HepG2 (cell line): ENCODE measurements around the gene FOXD2. TPM values are rescaled to one million over a fixed set of nuclear protein-coding genes. Genes with fewer than 3 reads are reported as not detected.

Experiments used
- AHR ChIP-seq: IDR thresholded peaks from 2 replicates; pipeline ENCODE4 v1.6.1; 2018; ENCODE audit warnings: missing genetic modification reagents, missing compliant biosample characterization
- ATRX ChIP-seq: sonication (generic); formaldehyde crosslinking; IDR thresholded peaks from 2 replicates; pipeline ENCODE4 v1.4.0; 2020; ENCODE audit warnings: missing genetic modification reagents, borderline replicate concordance
- FIP1L1 ChIP-seq: fragments of 200-400 bp; formaldehyde crosslinking; IDR thresholded peaks from 2 replicates; pipeline ENCODE4 v1.6.1; 2018; ENCODE audit warnings: low read depth, mild to moderate bottlenecking, low read length, moderate library complexity, borderline replicate concordance; ENCODE audit not compliant: insufficient read depth
- FOXK2 ChIP-seq: fragments of 450-650 bp; IDR thresholded peaks from 2 replicates; pipeline ENCODE4 v1.6.1; 2016
- KLF11 ChIP-seq: IDR thresholded peaks from 2 replicates; pipeline ENCODE4 v1.6.1; 2016; ENCODE audit warnings: missing compliant biosample characterization
- KMT2B ChIP-seq: IDR thresholded peaks from 2 replicates; pipeline ENCODE4 v1.6.1; 2016; ENCODE audit warnings: missing genetic modification reagents, missing compliant biosample characterization
- MAX ChIP-seq: IDR thresholded peaks from 2 replicates; pipeline ENCODE4 v1.6.1; 2012; ENCODE audit warnings: inconsistent platforms
- NCOA1 ChIP-seq: sonication (generic); formaldehyde crosslinking; IDR thresholded peaks from 2 replicates; pipeline ENCODE4 v1.9.0; 2021; ENCODE audit warnings: missing genetic modification reagents
- NFYB ChIP-seq: sonication (generic); formaldehyde crosslinking; IDR thresholded peaks from 2 replicates; pipeline ENCODE4 v1.4.0; 2020; ENCODE audit warnings: missing genetic modification reagents
- NFYC ChIP-seq: IDR thresholded peaks from 2 replicates; pipeline ENCODE4 v1.6.1; 2016; ENCODE audit warnings: missing genetic modification reagents, missing compliant biosample characterization
- RARG ChIP-seq: sonication (generic); formaldehyde crosslinking; IDR thresholded peaks from 2 replicates; pipeline ENCODE4 v1.4.0; 2020; ENCODE audit warnings: low read depth, mild to moderate bottlenecking, missing genetic modification reagents
- RFX3 ChIP-seq: IDR thresholded peaks from 2 replicates; pipeline ENCODE4 v1.6.1; 2016; ENCODE audit warnings: missing biosample characterization, missing genetic modification reagents
- SIN3B ChIP-seq: fragments of 150-350 bp; IDR thresholded peaks from 2 replicates; pipeline ENCODE4 v1.6.1; 2014; ENCODE audit warnings: low read length
- SMARCC2 ChIP-seq: fragments of 450-650 bp; IDR thresholded peaks from 2 replicates; pipeline ENCODE4 v1.6.1; 2017; ENCODE audit warnings: antibody characterized with exemption, mild to moderate bottlenecking
- SP2 ChIP-seq: sonication (generic); formaldehyde crosslinking; IDR thresholded peaks from 2 replicates; pipeline ENCODE4 v1.5.1; 2020; ENCODE audit warnings: mild to moderate bottlenecking, missing genetic modification reagents
- STAG1 ChIP-seq: sonication (generic); formaldehyde crosslinking; IDR thresholded peaks from 2 replicates; pipeline ENCODE4 v1.4.0; 2020; ENCODE audit warnings: missing genetic modification reagents
- TAF15 ChIP-seq: fragments of 200-400 bp; formaldehyde crosslinking; IDR thresholded peaks from one replicate; pipeline ENCODE4 v1.6.1; 2018; ENCODE audit warnings: mild to moderate bottlenecking, low read depth, low read length; ENCODE audit not compliant: poor library complexity, severe bottlenecking
- TP53 ChIP-seq: sonication (generic); formaldehyde crosslinking; conservative IDR thresholded peaks from 2 replicates; pipeline ENCODE4 v1.4.0; 2020; ENCODE audit warnings: missing genetic modification reagents
- YEATS2 ChIP-seq: sonication (generic); formaldehyde crosslinking; IDR thresholded peaks from 2 replicates; pipeline ENCODE4 v1.4.0; 2020; ENCODE audit warnings: missing genetic modification reagents, borderline replicate concordance
- ZBTB2 ChIP-seq: sonication (generic); formaldehyde crosslinking; IDR thresholded peaks from 2 replicates; pipeline ENCODE4 v1.8.0; 2022; ENCODE audit warnings: low read depth, missing genetic modification reagents
- ZNF224 ChIP-seq: sonication (generic); formaldehyde crosslinking; IDR thresholded peaks from 2 replicates; pipeline ENCODE4 v1.5.0; 2020; ENCODE audit warnings: mild to moderate bottlenecking, missing genetic modification reagents
- ZNF225 ChIP-seq: sonication (generic); formaldehyde crosslinking; IDR thresholded peaks from 2 replicates; pipeline ENCODE4 v1.4.0; 2020; ENCODE audit warnings: mild to moderate bottlenecking, missing genetic modification reagents
- ZNF543 ChIP-seq: sonication (generic); formaldehyde crosslinking; IDR thresholded peaks from 2 replicates; pipeline ENCODE4 v1.4.0; 2020; ENCODE audit warnings: mild to moderate bottlenecking, missing genetic modification reagents
- ZNF563 ChIP-seq: sonication (generic); formaldehyde crosslinking; IDR thresholded peaks from 2 replicates; pipeline ENCODE4 v1.8.0; 2022; ENCODE audit warnings: mild to moderate bottlenecking, moderate library complexity, missing genetic modification reagents
- ZNF703 ChIP-seq: sonication (generic); formaldehyde crosslinking; IDR thresholded peaks from 2 replicates; pipeline ENCODE4 v1.5.1; 2020; ENCODE audit warnings: missing genetic modification reagents, mild to moderate bottlenecking, moderate library complexity, borderline replicate concordance
- ZNF737 ChIP-seq: sonication (generic); formaldehyde crosslinking; IDR thresholded peaks from 2 replicates; pipeline ENCODE4 v1.5.0; 2020; ENCODE audit warnings: missing genetic modification reagents, mild to moderate bottlenecking, borderline replicate concordance
- ZNF839 ChIP-seq: sonication (generic); formaldehyde crosslinking; IDR thresholded peaks from 2 replicates; pipeline ENCODE4 v1.4.0; 2020; ENCODE audit warnings: missing genetic modification reagents, mild to moderate bottlenecking, borderline replicate concordance
- ZNF883 ChIP-seq: sonication (generic); formaldehyde crosslinking; IDR thresholded peaks from 2 replicates; pipeline ENCODE4 v1.5.1; 2020; ENCODE audit warnings: mild to moderate bottlenecking, missing genetic modification reagents; ENCODE audit errors: not compliant biosample characterization
- ZSCAN31 ChIP-seq: sonication (generic); formaldehyde crosslinking; IDR thresholded peaks from 2 replicates; pipeline ENCODE4 v1.5.0; 2020; ENCODE audit warnings: low read depth, mild to moderate bottlenecking, missing genetic modification reagents
- polyA plus RNA-seq, 8 experiments: library from polyadenylated mRNA; depleted of rRNA in 3 of 8; stranded (reverse) in 7 of 8; unstranded in 1 of 8; fragments of >200 nt; fragmentation: Illumina TruSeq in 4 of 8; extraction: Trizol in 4 of 8; gene quantifications; 2 replicates each; pipeline versions ENCODE4 v1.2.1 to v1.2.3, GENCODE V29; 2011 to 2016; ENCODE audit warnings: low read depth in 4 of 8, missing spikeins in 1 of 8, mixed read lengths in 1 of 8; ENCODE audit not compliant: insufficient read depth in 1 of 8
- total RNA-seq, 5 experiments: library from RNA; depleted of rRNA; stranded (reverse); fragments of >200 nt; fragmentation: Illumina TruSeq; extraction: Trizol; gene quantifications; 2 replicates each; pipeline ENCODE4 v1.2.3, GENCODE V29; 2016; ENCODE audit warnings: low read depth in 1 of 5
- TF ChIP-seq, protein P1 (sequence below): fragments of 450-650 bp; IDR thresholded peaks from 2 replicates; pipeline ENCODE4 v1.6.1; 2017; ENCODE audit warnings: mild to moderate bottlenecking

FOXD2 gene
- total and polyA plus RNA-seq, 2 of the 13 experiments (the other 11 are each of a cell fraction or from before 2014, with no cell fraction given): 0.01 to 0.09 TPM

DNA sequence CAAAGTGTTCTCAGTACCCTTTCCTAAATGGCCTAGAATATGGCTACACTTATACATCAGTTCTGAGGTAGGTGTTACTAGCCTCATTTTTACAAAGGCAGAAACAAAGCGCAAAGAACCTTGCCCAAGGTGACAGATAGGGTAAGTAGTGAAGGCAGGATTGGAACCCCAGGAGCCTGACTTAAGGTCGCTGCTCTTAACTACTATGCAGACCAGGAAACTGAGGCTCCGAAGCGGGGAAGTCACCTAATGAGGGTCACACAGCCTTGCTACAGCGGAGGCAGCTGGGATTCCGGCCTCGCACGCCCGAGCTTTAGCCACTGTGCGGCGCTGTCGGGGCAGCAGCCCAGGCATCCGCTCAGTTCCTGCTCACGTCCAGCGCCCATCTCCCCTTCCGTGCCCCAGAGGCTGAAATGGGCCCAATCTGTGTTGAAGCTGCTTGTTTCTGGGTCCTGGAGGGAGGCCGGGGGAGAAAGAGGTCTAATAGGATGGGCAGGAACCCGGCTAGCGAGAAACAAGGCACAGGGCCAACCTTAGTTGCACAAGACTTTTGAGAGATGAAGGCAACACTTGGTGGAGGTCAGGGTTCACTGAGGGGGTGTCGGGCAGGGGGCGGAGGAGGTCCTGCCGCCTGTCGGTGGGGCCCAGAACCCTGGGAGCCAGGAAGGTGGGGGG lies 1.4 kb upstream of the FOXD2 start (continued):
- TF ChIP-seq, protein P1, sequence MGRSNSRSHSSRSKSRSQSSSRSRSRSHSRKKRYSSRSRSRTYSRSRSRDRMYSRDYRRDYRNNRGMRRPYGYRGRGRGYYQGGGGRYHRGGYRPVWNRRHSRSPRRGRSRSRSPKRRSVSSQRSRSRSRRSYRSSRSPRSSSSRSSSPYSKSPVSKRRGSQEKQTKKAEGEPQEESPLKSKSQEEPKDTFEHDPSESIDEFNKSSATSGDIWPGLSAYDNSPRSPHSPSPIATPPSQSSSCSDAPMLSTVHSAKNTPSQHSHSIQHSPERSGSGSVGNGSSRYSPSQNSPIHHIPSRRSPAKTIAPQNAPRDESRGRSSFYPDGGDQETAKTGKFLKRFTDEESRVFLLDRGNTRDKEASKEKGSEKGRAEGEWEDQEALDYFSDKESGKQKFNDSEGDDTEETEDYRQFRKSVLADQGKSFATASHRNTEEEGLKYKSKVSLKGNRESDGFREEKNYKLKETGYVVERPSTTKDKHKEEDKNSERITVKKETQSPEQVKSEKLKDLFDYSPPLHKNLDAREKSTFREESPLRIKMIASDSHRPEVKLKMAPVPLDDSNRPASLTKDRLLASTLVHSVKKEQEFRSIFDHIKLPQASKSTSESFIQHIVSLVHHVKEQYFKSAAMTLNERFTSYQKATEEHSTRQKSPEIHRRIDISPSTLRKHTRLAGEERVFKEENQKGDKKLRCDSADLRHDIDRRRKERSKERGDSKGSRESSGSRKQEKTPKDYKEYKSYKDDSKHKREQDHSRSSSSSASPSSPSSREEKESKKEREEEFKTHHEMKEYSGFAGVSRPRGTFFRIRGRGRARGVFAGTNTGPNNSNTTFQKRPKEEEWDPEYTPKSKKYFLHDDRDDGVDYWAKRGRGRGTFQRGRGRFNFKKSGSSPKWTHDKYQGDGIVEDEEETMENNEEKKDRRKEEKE: no peak
- TF ChIP-seq NFYC (CRISPR knock-in tag) (no peak), SIN3B (no peak), ZNF563 (CRISPR knock-in tag) (no peak), ZNF225 (CRISPR knock-in tag) (peak; percentile 40; the same call in 1 of the 2 replicates), SP2 (CRISPR knock-in tag) (no peak), YEATS2 (CRISPR knock-in tag) (0 out of 2 replicates have a peak, but pooled peaks have one; percentile 26), ATRX (no peak), ZNF543 (no peak), FOXK2 (no peak), NFYB (CRISPR knock-in tag) (no peak), ZNF703 (CRISPR knock-in tag) (no peak), TAF15 (no peak), STAG1 (CRISPR knock-in tag) (peak; percentile 74), RFX3 (CRISPR knock-in tag) (no peak), RARG (CRISPR knock-in tag) (no peak), FIP1L1 (no peak), KMT2B (CRISPR knock-in tag) (no peak), ZNF224 (no peak), KLF11 (CRISPR knock-in tag) (peak; percentile 48; the same call in 1 of the 2 replicates), ZNF839 (CRISPR knock-in tag) (no peak), MAX (peak; percentile 21; the same call in 1 of the 2 replicates), ZSCAN31 (CRISPR knock-in tag) (no peak), ZNF737 (CRISPR knock-in tag) (no peak), ZNF883 (CRISPR knock-in tag) (no peak), AHR (no peak), ZBTB2 (CRISPR knock-in tag) (no peak), NCOA1 (CRISPR knock-in tag) (no peak), SMARCC2 (no peak), TP53 (CRISPR knock-in tag) (no peak)
